ENCODE measurements around the gene BEND3. TPM values are rescaled to one million over a fixed set of nuclear protein-coding genes. Genes with fewer than 3 reads are reported as not detected.

Gene BEND3
- total RNA-seq, 1 donor from 2014 or later: 4.4 TPM

DNA sequence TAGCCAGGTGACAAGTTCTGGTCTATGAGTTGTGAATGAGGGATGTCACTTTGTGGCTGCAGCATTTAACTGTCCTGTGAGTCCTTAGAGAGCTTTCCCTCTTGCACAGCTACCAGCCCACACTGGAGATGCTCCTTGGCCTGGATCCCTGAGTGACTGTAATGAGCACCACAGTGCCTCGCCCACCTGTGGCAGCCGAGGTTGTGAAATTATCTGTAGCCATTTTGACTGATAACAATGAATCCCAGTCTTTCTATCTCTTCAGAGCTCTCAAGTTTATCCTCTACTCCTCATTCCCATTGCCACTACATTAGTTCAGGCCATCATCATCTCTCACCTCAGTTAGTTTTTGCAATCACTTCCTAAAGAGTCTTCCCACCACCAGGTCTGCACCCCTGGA, 41.3 kb upstream of the BEND3 start:
- no peaks in the 10 kb centered on the region for H3K79me2 ChIP-seq (ENCODE audit: insufficient read depth, low read length)
- no peak overlapping the region for H3K27ac ChIP-seq (ENCODE audit: low read depth, low read length)
- no peak overlapping the region for H2AFZ ChIP-seq (ENCODE audit: low read depth, low read length)
- no peak overlapping the region for H3K9ac ChIP-seq (ENCODE audit: low read length)
- Mint-ChIP-seq H3K36me3 (ENCODE audit: low read depth, unreplicated experiment) (no peaks in the 10 kb centered on the region), H3K27ac (ENCODE audit: unreplicated experiment) (no peak overlapping the region), H3K9me3 (ENCODE audit: unreplicated experiment) (no peaks in the 10 kb centered on the region), H3K4me3 (ENCODE audit: unreplicated experiment) (no peak overlapping the region), H3K27me3 (ENCODE audit: low read depth, unreplicated experiment) (no peaks in the 10 kb centered on the region), H3K4me1 (ENCODE audit: low read depth, unreplicated experiment) (peaks cover under 1% of the 10 kb centered on the region)
- TF ChIP-seq EZH2 (IDR thresholded peaks at IDR 0.05; ENCODE audit: insufficient read depth, low read length): no peak
- TF ChIP-seq, protein P1, sequence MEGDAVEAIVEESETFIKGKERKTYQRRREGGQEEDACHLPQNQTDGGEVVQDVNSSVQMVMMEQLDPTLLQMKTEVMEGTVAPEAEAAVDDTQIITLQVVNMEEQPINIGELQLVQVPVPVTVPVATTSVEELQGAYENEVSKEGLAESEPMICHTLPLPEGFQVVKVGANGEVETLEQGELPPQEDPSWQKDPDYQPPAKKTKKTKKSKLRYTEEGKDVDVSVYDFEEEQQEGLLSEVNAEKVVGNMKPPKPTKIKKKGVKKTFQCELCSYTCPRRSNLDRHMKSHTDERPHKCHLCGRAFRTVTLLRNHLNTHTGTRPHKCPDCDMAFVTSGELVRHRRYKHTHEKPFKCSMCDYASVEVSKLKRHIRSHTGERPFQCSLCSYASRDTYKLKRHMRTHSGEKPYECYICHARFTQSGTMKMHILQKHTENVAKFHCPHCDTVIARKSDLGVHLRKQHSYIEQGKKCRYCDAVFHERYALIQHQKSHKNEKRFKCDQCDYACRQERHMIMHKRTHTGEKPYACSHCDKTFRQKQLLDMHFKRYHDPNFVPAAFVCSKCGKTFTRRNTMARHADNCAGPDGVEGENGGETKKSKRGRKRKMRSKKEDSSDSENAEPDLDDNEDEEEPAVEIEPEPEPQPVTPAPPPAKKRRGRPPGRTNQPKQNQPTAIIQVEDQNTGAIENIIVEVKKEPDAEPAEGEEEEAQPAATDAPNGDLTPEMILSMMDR (IDR thresholded peaks at IDR 0.05; ENCODE audit: insufficient read depth, low read depth, low read length): no peak
- no peak overlapping the region for H3K4me2 ChIP-seq (ENCODE audit: low read length)
- H3K4me1 ChIP-seq (ENCODE audit: insufficient read depth, low read length): no peaks in the 10 kb centered on the region
- no peak overlapping the region for H3K4me3 ChIP-seq (ENCODE audit: insufficient read depth, low read depth, low read length)
- H4K20me1 ChIP-seq (ENCODE audit: insufficient read depth, low read length): no peaks in the 10 kb centered on the region
- no peaks in the 10 kb centered on the region for H3K9me3 ChIP-seq (ENCODE audit: insufficient read depth, low read depth, low read length)
- DNase-seq (ENCODE audit: low read depth): no peak
- no peaks in the 10 kb centered on the region for H3K36me3 ChIP-seq (ENCODE audit: insufficient read depth, low read length)
- no peaks in the 10 kb centered on the region for H3K27me3 ChIP-seq (ENCODE audit: insufficient read depth, low read length)
- FAIRE-seq: no peak

DNA sequence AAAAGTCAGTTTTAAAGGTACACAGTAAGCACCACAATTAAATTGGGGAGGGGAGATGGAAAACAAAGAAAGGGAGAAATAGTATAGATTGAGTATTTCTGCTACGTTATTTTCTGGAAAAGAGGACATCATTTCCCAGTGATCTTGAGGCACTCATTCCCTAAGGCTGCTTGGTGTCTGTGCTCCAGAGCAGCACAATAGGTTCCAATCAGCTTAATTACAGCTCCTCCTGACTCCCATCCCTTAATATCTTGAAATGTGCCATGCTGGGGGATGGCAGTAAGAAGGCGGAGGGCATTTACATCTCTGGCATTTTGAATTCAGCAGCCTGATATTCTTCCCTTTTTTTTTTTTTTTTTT, 39.5 kb upstream of the BEND3 start:
- no peaks in the 10 kb centered on the region for H3K9me3 ChIP-seq (ENCODE audit: insufficient read depth, low read depth, low read length)
- H3K4me2 ChIP-seq (ENCODE audit: low read length): no peak overlapping the region
- DNase-seq (ENCODE audit: low read depth) (no peak), FAIRE-seq (no peak)
- no peak overlapping the region for H3K9ac ChIP-seq (ENCODE audit: low read length)
- Mint-ChIP-seq H3K4me1 (ENCODE audit: low read depth, unreplicated experiment) (peaks cover 3% of the 10 kb centered on the region), H3K27ac (ENCODE audit: unreplicated experiment) (no peak overlapping the region), H3K36me3 (ENCODE audit: low read depth, unreplicated experiment) (no peaks in the 10 kb centered on the region), H3K9me3 (ENCODE audit: unreplicated experiment) (no peaks in the 10 kb centered on the region), H3K27me3 (ENCODE audit: low read depth, unreplicated experiment) (no peaks in the 10 kb centered on the region), H3K4me3 (ENCODE audit: unreplicated experiment) (no peak overlapping the region)
- TF ChIP-seq EZH2 (IDR thresholded peaks at IDR 0.05; ENCODE audit: insufficient read depth, low read length): no peak
- TF ChIP-seq, protein P1 (IDR thresholded peaks at IDR 0.05; ENCODE audit: insufficient read depth, low read depth, low read length): no peak
- no peaks in the 10 kb centered on the region for H4K20me1 ChIP-seq (ENCODE audit: insufficient read depth, low read length)
- no peaks in the 10 kb centered on the region for H3K79me2 ChIP-seq (ENCODE audit: insufficient read depth, low read length)
- H3K27ac ChIP-seq (ENCODE audit: low read depth, low read length): no peak overlapping the region
- no peaks in the 10 kb centered on the region for H3K4me1 ChIP-seq (ENCODE audit: insufficient read depth, low read length)
- no peaks in the 10 kb centered on the region for H3K27me3 ChIP-seq (ENCODE audit: insufficient read depth, low read length)
- H3K36me3 ChIP-seq (ENCODE audit: insufficient read depth, low read length): no peaks in the 10 kb centered on the region
- no peak overlapping the region for H3K4me3 ChIP-seq (ENCODE audit: insufficient read depth, low read depth, low read length)
- no peak overlapping the region for H2AFZ ChIP-seq (ENCODE audit: low read depth, low read length)

DNA sequence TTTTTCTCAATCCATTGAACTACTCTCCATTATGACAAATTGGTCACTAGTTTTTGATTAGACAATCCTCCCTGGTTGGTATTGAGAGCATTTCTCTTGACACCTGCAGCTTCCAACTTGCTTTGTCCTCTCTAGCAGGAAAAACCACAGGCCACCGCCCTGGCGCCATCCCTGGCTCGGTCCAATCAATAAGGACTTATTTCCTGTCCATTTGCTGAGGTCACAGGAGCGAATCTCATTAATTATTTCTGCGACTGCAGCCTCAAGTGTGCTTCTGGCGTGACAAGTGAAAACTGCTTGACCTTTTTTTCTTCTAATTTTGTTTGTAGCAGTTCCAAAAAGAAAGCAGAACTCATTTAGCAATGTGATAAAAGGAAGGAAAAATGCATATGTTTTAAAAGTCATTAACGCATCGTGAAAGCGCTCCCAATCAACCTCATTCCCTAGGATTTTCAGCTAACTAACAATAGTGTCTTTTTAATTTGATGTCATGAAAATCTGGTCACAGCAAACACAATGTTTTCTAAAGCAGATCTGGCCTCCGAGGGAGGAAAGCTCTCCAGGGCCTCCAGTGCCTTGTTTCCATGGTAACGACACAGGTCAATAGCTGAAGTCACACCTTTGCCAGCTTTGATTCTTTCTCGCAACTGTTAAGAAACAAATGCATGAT, 39.0 kb upstream of the BEND3 start:
- no peak overlapping the region for H3K4me3 ChIP-seq (ENCODE audit: insufficient read depth, low read depth, low read length)
- H3K9me3 Mint-ChIP-seq (ENCODE audit: unreplicated experiment): no peaks in the 10 kb centered on the region
- H3K27ac Mint-ChIP-seq (ENCODE audit: unreplicated experiment): no peak overlapping the region
- FAIRE-seq: no peak
- TF ChIP-seq, protein P1 (IDR thresholded peaks at IDR 0.05; ENCODE audit: insufficient read depth, low read depth, low read length): no peak
- TF ChIP-seq EZH2 (IDR thresholded peaks at IDR 0.05; ENCODE audit: insufficient read depth, low read length): no peak
- no peaks in the 10 kb centered on the region for H3K27me3 ChIP-seq (ENCODE audit: insufficient read depth, low read length)
- no peaks in the 10 kb centered on the region for H3K36me3 Mint-ChIP-seq (ENCODE audit: low read depth, unreplicated experiment)
- no peak overlapping the region for H3K4me2 ChIP-seq (ENCODE audit: low read length)
- H3K4me3 Mint-ChIP-seq (ENCODE audit: unreplicated experiment): no peak overlapping the region
- DNase-seq (ENCODE audit: low read depth): peak; percentile 16
- H3K4me1 Mint-ChIP-seq (ENCODE audit: low read depth, unreplicated experiment): peaks cover 3% of the 10 kb centered on the region
- no peaks in the 10 kb centered on the region for H3K36me3 ChIP-seq (ENCODE audit: insufficient read depth, low read length)
- H3K9me3 ChIP-seq (ENCODE audit: insufficient read depth, low read depth, low read length): no peaks in the 10 kb centered on the region
- H3K79me2 ChIP-seq (ENCODE audit: insufficient read depth, low read length): no peaks in the 10 kb centered on the region
- no peaks in the 10 kb centered on the region for H3K27me3 Mint-ChIP-seq (ENCODE audit: low read depth, unreplicated experiment)
- H4K20me1 ChIP-seq (ENCODE audit: insufficient read depth, low read length): no peaks in the 10 kb centered on the region
- H3K27ac ChIP-seq (ENCODE audit: low read depth, low read length): no peak overlapping the region
- no peaks in the 10 kb centered on the region for H3K4me1 ChIP-seq (ENCODE audit: insufficient read depth, low read length)
- H2AFZ ChIP-seq (ENCODE audit: low read depth, low read length): no peak overlapping the region
- H3K9ac ChIP-seq (ENCODE audit: low read length): no peak overlapping the region
